ENCODE data around the gene FAM114A2. TPM values are rescaled to one million over a fixed set of nuclear protein-coding genes. Genes with fewer than 3 reads are reported as not detected.
"Not testable (repeated sequence)": the region's sequence is repeated elsewhere in the genome, so short reads cannot be mapped to it uniquely, and the experiment has no call there.

FAM114A2 gene
- total and polyA plus RNA-seq, 5 donors: 9.8 to 46.3 (median 36.2) TPM

DNA sequence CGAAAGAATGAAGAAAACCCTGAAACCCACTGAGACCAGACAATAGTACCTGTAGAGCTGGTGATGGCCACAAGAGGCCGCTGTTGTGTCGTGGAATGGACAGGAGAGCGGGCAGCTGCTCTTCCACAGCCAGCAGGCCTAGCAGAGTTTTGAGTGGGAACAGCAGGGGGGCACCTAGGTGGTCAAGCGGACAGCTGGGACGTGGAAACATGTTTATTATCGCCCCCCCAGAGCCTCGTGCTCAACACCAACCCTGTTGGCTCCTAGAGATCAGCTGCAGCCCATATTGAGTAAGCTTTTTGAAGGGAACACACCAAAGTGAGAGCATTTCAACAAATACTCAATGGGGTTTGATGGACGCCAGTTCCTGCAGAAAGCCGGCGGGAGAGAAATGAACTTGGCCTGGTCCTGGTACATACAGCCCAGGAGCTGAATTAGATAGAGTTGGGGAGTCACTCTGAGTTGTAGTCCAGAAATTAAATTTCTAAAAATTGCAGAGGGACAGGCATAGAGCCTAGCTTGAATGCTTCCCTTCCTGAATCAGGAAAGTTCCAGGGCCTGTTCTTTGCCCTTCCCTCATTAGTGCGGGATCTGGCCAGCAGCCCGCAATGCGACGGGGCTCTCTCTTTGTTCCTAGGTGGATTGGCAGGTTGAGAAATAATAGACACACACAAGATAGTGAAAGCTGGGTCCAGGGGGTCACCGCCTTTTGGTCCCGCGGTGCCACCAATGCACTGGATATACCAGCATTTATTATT, 33.9 kb upstream of the FAM114A2 start:
- Histone ChIP-seq H3K27ac (ENCODE audit: low read length) (no peak overlapping the region), H3K27me3 (ENCODE audit: control insufficient read depth, insufficient read depth) (no peaks in the 10 kb centered on the region), H3K4me1 (ENCODE audit: control insufficient read depth, insufficient read depth, low read length) (no peaks in the 10 kb centered on the region), H3K4me3 (ENCODE audit: low read length) (no peak overlapping the region), H3K9me3 (ENCODE audit: control insufficient read depth, low read length) (no peaks in the 10 kb centered on the region)
- intact Hi-C loops (cut with DNase I): loop anchor here (2.0 to 10.0 kb wide), 7 partner anchors 105 to 335 kb away; no protein-coding TSS in a partner anchor
- DNase-seq: peak; percentile 80 to 93 (median 92)
- ATAC-seq: peak; percentile 91 to 93
- WGBS: 30% methylated on average over 18 of the region's 18 CpGs

DNA sequence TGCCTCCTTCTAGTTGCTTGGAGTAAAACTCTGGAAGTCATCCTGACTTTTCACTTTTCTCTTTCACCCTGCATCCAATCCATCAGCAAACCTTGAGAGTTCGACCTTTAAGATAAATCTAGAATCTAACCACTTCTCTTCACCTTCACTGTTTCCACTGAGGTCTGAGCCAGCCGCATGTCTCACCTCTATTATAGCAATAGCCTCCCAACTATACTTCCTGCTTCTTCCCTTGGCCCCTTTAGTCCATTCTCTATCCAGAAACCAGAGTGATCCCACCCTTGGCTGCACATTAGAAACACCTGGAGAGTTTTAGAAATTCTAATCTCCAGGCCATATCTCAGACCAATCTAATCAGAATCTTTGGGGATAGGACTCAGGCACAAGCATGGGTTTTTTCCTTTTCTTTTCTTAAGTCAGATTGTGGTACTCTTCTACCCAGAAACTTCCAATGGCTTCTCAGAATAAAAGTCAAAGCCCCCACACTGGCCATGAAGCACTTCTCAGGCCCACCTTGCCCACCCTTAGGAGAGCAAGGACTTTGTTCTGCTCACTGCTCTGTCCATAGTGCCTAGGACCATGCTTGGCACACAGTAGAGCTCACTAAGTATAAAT, 33.2 kb upstream of the FAM114A2 start:
- H3K27ac ChIP-seq (ENCODE audit: low read length): no peak overlapping the region

DNA sequence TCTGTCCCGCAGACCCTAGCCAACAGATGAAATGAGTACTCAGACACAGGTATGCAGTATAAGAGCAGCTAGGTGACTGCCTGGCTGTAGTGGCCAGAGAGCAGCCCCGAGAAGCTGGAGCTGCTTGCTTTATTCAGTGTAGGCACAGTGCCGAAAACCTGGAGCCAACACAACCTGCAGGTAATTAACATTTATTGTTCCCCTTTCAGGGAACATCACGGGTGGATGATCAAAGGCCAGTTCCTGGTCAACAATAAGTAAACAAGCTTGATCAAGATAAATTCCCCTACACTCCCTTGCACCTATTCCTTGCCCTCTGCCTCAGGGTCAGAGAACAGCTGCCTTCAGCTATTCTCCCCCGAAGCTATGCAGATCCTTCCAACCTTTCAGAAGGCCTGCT, 31.1 kb upstream of the FAM114A2 start:
- not testable (repeated sequence) for H3K27me3 ChIP-seq (ENCODE audit: control insufficient read depth, insufficient read depth); H3K27ac ChIP-seq (ENCODE audit: low read length); H3K4me1 ChIP-seq (ENCODE audit: control insufficient read depth, insufficient read depth, low read length); H3K4me3 ChIP-seq (ENCODE audit: low read length); H3K9me3 ChIP-seq (ENCODE audit: control insufficient read depth, low read length); ATAC-seq; DNase-seq
- intact Hi-C loops (cut with DNase I): loop anchor here (5.0 to 10.0 kb wide), 5 partner anchors 107 to 337 kb away; no protein-coding TSS in a partner anchor
- WGBS: 89% methylated on average over 5 of the region's 5 CpGs

More for the DNA sequence above, 33.2 kb upstream of the FAM114A2 start:
- no peaks in the 10 kb centered on the region for H3K27me3 ChIP-seq (ENCODE audit: control insufficient read depth, insufficient read depth)
- no peaks in the 10 kb centered on the region for H3K9me3 ChIP-seq (ENCODE audit: control insufficient read depth, low read length)
- DNase-seq (no peak), ATAC-seq (no peak)
- WGBS: 61% methylated on average over 2 of the region's 2 CpGs
- no peak overlapping the region for H3K4me3 ChIP-seq (ENCODE audit: low read length)
- no peaks in the 10 kb centered on the region for H3K4me1 ChIP-seq (ENCODE audit: control insufficient read depth, insufficient read depth, low read length)
- intact Hi-C loops (cut with DNase I): loop anchor here (2.0 to 10.0 kb wide), 7 partner anchors 105 to 335 kb away; no protein-coding TSS in a partner anchor

DNA sequence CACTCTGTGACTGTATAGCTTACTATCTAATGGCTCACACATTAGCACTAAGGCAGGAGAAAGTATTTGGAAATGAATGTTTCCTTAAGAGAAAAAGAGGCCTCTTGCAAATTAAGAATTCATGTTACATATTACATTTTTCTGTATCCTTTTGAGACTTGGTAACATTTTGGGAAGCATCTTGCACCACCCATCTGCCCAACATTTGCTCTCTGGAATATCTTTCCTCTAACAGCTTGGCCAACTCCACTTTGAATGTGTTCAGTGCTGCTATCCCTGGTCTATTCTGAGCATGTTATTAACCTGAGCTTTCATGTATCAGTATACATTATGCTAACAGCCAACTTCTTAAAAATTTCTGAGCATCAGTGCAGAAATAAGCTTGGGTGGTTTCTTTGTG, 27.3 kb upstream of the FAM114A2 start:
- no peak overlapping the region for H3K27ac ChIP-seq (ENCODE audit: low read length)
- H3K4me1 ChIP-seq (ENCODE audit: control insufficient read depth, insufficient read depth, low read length): no peaks in the 10 kb centered on the region
- ATAC-seq: no peak
- H3K27me3 ChIP-seq (ENCODE audit: control insufficient read depth, insufficient read depth): no peaks in the 10 kb centered on the region
- H3K4me3 ChIP-seq (ENCODE audit: low read length): no peak overlapping the region
- H3K9me3 ChIP-seq (ENCODE audit: control insufficient read depth, low read length): no peaks in the 10 kb centered on the region
- no peak for DNase-seq
- intact Hi-C loops (cut with DNase I): no loop called here

DNA sequence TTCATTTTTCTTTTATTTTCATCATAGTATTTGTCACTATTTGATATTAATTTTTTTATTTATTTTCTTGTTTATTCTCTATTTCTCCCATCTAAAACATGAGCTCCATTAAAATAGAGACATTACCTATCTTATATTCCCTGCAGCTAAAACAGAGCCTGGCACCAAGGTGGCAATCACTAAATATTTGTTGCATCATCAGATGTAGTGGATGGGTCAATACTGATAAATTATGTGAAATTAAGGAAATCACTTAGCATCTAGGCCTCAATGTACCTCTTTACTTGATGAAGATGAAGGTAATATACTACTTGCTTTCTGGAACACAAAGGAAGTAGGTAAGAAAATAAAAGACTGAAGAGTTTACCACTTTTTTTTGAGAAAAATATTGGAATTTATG, 24.7 kb upstream of the FAM114A2 start:
- no peak overlapping the region for H3K4me3 ChIP-seq (ENCODE audit: low read length)
- H3K27me3 ChIP-seq (ENCODE audit: control insufficient read depth, insufficient read depth): no peaks in the 10 kb centered on the region
- no peak for ATAC-seq
- no peak for DNase-seq
- H3K27ac ChIP-seq (ENCODE audit: low read length): no peak overlapping the region
- peaks cover 3% of the 10 kb centered on the region for H3K4me1 ChIP-seq (ENCODE audit: control insufficient read depth, insufficient read depth, low read length)
- H3K9me3 ChIP-seq (ENCODE audit: control insufficient read depth, low read length): no peaks in the 10 kb centered on the region
- intact Hi-C loops (cut with DNase I): no loop called here

GRCh38 chr5:154060606-154061005, 21.9 kb upstream of the FAM114A2 start:
- Histone ChIP-seq H3K27me3 (ENCODE audit: control insufficient read depth, insufficient read depth) (no peaks in the 10 kb centered on the region), H3K27ac (ENCODE audit: low read length) (no peak overlapping the region), H3K4me3 (ENCODE audit: low read length) (no peak overlapping the region), H3K9me3 (ENCODE audit: control insufficient read depth, low read length) (no peaks in the 10 kb centered on the region), H3K4me1 (ENCODE audit: control insufficient read depth, insufficient read depth, low read length) (peaks cover 12% of the 10 kb centered on the region)
- intact Hi-C loops (cut with DNase I): no loop called here
- DNase-seq (no peak), ATAC-seq (no peak)
- 85% methylated on average over 3 of the region's 3 CpGs for WGBS

DNA sequence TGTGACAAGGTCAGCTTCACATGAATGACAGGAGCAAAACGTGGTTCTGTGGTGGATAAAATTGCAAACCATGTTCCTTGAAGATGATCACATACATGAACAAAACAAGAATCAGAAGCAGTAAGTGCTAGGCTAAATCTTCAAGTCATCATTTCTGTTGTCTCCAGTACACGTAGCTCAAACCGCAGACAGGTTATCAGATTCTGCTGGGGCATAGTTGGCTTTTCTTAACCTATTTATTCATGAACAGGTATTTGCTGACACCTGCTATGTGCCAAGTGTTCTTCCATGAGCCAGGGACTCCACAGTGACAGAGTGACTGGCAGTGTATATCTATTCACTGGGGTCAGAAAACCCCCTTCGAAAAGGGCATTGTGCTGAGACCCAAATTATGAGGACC, 20.9 kb upstream of the FAM114A2 start:
- H3K4me1 ChIP-seq (ENCODE audit: control insufficient read depth, insufficient read depth, low read length): peaks cover 14% of the 10 kb centered on the region
- intact Hi-C loops (cut with DNase I): no loop called here
- WGBS: 80% methylated on average over 4 of the region's 4 CpGs

GRCh38 chr5:154059039-154059430, 20.3 kb upstream of the FAM114A2 start:
- Histone ChIP-seq H3K4me3 (ENCODE audit: low read length) (no peak overlapping the region), H3K27ac (ENCODE audit: low read length) (peak overlapping the region; percentile 58), H3K27me3 (ENCODE audit: control insufficient read depth, insufficient read depth) (no peaks in the 10 kb centered on the region), H3K4me1 (ENCODE audit: control insufficient read depth, insufficient read depth, low read length) (peaks cover 14% of the 10 kb centered on the region), H3K9me3 (ENCODE audit: control insufficient read depth, low read length) (no peaks in the 10 kb centered on the region)
- ATAC-seq (peak in 1 of 2 donors; percentile 12), DNase-seq (no peak)
- intact Hi-C loops (cut with DNase I): no loop called here
- 49% methylated on average over 6 of the region's 6 CpGs for WGBS

More for the DNA sequence above, 20.9 kb upstream of the FAM114A2 start:
- ATAC-seq (no peak), DNase-seq (no peak)
- no peak overlapping the region for H3K27ac ChIP-seq (ENCODE audit: low read length)
- H3K27me3 ChIP-seq (ENCODE audit: control insufficient read depth, insufficient read depth): no peaks in the 10 kb centered on the region
- no peaks in the 10 kb centered on the region for H3K9me3 ChIP-seq (ENCODE audit: control insufficient read depth, low read length)
- H3K4me3 ChIP-seq (ENCODE audit: low read length): no peak overlapping the region

DNA sequence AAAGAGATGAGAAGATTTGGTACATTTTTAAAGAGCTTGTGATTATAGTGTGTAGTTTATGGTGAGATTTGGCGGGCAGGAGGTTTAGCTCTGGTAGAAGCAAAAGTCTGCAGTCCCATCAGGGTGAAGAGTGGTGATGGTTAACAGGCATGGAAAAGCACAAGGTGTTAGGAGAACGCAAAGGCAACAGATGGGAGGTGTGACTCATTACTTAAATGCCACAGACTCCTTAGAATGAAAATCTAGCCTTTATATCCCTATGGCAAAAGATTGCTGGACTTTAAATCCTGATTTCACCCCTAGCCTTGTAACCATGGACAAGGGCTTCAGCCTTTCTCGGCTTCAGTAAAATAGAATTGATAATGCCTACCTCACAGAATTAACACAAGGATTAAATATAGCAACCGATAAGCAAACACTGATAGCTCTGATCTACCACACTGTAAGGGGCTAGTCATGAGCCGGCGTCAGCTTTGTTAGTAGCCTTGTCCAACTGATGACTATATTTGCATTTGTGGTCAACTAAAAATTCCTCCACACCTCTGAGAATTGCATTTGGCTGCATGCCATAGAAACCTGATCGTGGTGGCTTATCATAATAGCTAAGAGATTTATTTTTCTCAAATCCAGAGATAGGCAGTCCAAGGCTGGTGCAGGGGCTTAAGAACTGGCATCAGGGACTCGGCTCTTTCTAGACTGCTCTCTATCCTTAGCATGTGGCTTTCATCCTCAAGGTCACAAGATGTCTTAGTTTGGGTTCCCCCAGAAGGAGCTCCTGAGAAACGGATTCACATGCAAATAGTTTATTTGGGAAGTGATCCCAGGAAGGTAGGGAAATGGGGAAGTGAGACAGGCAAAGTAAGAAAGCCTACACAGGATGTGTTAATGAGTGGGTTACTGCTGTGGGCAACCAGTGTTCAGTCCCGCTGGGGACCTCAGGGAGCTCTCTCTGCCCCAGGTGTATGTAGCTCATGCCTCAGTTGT, 19.6 kb upstream of the FAM114A2 start:
- DNase-seq (no peak), ATAC-seq (peak; percentile 64 to 77)
- no peaks in the 10 kb centered on the region for H3K27me3 ChIP-seq (ENCODE audit: control insufficient read depth, insufficient read depth)
- H3K4me1 ChIP-seq (ENCODE audit: control insufficient read depth, insufficient read depth, low read length): peaks cover 14% of the 10 kb centered on the region
- peak overlapping the region; percentile 68 for H3K27ac ChIP-seq (ENCODE audit: low read length)
- no peak overlapping the region for H3K4me3 ChIP-seq (ENCODE audit: low read length)
- 52% methylated on average over 10 of the region's 10 CpGs for WGBS
- no peaks in the 10 kb centered on the region for H3K9me3 ChIP-seq (ENCODE audit: control insufficient read depth, low read length)
- intact Hi-C loops (cut with DNase I): no loop called here

- DNase-seq (no peak), ATAC-seq (no peak)
- no peak overlapping the region for H3K27ac ChIP-seq (ENCODE audit: low read length)
- WGBS: 74% methylated on average over 2 of the region's 2 CpGs
- intact Hi-C loops (cut with DNase I): no loop called here
- H3K4me3 ChIP-seq (ENCODE audit: low read length): no peak overlapping the region
- no peaks in the 10 kb centered on the region for H3K9me3 ChIP-seq (ENCODE audit: control insufficient read depth, low read length)
- H3K4me1 ChIP-seq (ENCODE audit: control insufficient read depth, insufficient read depth, low read length): peaks cover 14% of the 10 kb centered on the region
- no peaks in the 10 kb centered on the region for H3K27me3 ChIP-seq (ENCODE audit: control insufficient read depth, insufficient read depth)
These were observed 16.5 kb upstream of the FAM114A2 start for GRCh38 chr5:154055201-154055600.
